Astrocyte of the cerebellum (primary cell): Measurements from ENCODE around the gene TGFBI.

Experiments used
- DNase-seq: peaks from one replicate; pipeline ENCODE4 v3.0.0-alpha.2; 2011; ENCODE audit warnings: low read depth
- H3K4me3 ChIP-seq: 2 replicates; pipeline ENCODE4 v1.5.1; 2011; ENCODE audit warnings: mild to moderate bottlenecking, low read depth, low read length, moderate library complexity
- CTCF ChIP-seq: IDR thresholded peaks from 2 replicates; pipeline ENCODE4 v1.5.1; 2012; ENCODE audit warnings: low read length, low read depth, moderate library complexity, mild to moderate bottlenecking; ENCODE audit errors: missing control alignments
- in situ Hi-C: cut with HindIII; loops from 2 replicates; pipeline ENCODE4 v1.10.0; 2017; ENCODE audit warnings: low sequenced_read_pairs

Gene TGFBI

DNA sequence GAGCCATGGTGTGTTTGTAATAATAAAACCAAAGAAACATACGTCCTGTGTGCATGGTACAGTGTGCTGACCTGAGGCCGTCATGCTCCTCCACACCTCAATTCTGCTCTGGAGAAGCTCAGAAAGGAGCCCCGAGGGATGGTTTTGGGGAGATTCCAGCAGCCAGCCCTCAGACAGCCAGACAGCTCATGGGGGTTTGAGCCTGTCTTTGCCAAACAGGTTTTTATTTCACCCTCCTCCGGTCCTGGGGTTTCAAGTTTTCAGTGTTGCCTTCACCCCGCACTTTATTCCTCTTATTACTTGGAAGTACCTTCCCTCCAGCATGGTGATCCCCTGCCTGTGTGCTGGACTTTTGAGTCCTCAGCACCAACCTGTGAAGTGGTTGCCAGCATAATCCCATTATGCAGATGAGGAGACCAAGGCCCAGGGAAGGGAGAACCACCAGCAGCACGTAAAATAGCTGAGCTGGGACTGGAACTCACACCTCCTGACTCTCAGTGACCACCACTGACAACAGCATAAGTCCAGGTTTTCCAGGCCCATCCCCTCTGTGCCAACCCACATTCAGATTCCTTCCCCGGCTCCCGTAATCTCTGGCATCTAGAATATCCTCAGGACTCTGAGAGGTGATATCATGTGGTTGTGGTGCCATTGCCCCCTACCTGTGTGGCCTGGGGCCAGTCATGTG lies 35.1 kb downstream of the TGFBI start:
- in situ Hi-C loops: no loop called here
- no peak for TF ChIP-seq CTCF
- DNase-seq: no peak
- no peak overlapping the region for H3K4me3 ChIP-seq

GRCh38 chr5:136064510-136064909 lies 35.7 kb downstream of the TGFBI start:
- no peak overlapping the region for H3K4me3 ChIP-seq
- DNase-seq: no peak
- in situ Hi-C loops: no loop called here
- TF ChIP-seq CTCF: peak; percentile 23

DNA sequence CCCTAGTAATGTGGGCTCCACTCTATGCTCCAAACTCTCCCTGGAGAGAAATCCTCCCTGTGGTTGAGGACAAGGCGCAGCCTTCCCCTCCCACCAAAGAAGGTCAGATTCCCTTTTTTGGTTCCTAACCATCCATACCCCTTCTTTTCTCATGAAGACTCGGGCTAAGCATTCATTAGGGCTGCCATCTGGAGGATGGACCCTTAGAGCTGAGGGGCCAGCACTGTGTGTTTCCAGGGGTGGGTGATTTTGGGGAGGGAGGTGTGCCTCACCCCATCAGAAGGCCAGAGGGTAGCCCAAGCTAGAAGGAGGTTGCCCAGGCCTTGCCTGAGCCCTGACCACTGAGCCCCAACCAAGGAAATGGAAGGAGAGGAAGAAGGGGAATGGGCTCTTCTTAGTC lies 36.8 kb downstream of the TGFBI start:
- no peak overlapping the region for H3K4me3 ChIP-seq
- DNase-seq: no peak
- in situ Hi-C loops: loop anchor here (5.0 kb wide), 1 partner anchor 43 kb away; no protein-coding TSS in a partner anchor
- TF ChIP-seq CTCF: no peak

- no peak for DNase-seq
- no peak overlapping the region for H3K4me3 ChIP-seq
- in situ Hi-C loops: loop anchor here (5.0 kb wide), 1 partner anchor 44 kb away; no protein-coding TSS in a partner anchor
These were observed 38.0 kb downstream of the TGFBI start for GRCh38 chr5:136066661-136067271.

DNA sequence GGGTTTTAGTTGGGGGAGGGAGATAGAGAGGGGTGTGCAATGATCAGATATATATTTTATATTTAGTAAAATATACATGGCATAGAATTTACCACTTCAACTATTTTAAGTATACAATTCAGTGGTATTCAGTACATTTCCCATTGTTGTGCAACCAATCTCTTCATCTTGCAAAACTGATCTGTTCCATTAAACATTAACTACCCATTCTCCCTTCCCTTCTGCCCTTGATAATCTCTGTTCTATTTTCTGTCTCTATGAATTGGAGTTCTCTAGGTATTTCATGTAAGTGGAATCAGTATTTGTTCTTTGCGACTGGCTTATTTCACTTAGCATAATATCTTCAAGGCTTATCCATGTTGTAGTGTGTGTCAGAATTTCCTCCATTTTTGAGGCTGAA lies 38.6 kb downstream of the TGFBI start:
- DNase-seq: no peak
- no peak overlapping the region for H3K4me3 ChIP-seq
- TF ChIP-seq CTCF: no peak
- in situ Hi-C loops: loop anchor here (5.0 kb wide), 1 partner anchor 45 kb away; no protein-coding TSS in a partner anchor

More at GRCh38 chr5:136066661-136067271, 38.0 kb downstream of the TGFBI start:
- peak; percentile 23 for TF ChIP-seq CTCF

- in situ Hi-C loops: no loop called here
- no peak for TF ChIP-seq CTCF
- DNase-seq: no peak
These were observed 41.9 kb downstream of the TGFBI start for GRCh38 chr5:136070486-136071285.

More at GRCh38 chr5:136070486-136071285, 41.9 kb downstream of the TGFBI start:
- H3K4me3 ChIP-seq: no peak overlapping the region
